ENCODE data around the gene NCKAP5.

The NCKAP5 gene

GRCh38 chr2:133453032-133453431 is 115.2 kb downstream of the NCKAP5 start:
- peaks cover 7% of the 10 kb centered on the region for H3K9me3 Mint-ChIP-seq
- H3K36me3 Mint-ChIP-seq (ENCODE audit: low read depth) = no peaks in the 10 kb centered on the region
- no peak for ATAC-seq
- H3K27me3 Mint-ChIP-seq = no peaks in the 10 kb centered on the region
- H3K4me1 Mint-ChIP-seq = no peaks in the 10 kb centered on the region
- no peak for DNase-seq
- no peak overlapping the region for H3K27ac Mint-ChIP-seq
- no peak overlapping the region for H3K4me3 Mint-ChIP-seq

- no peaks in the 10 kb centered on the region for H3K36me3 Mint-ChIP-seq (ENCODE audit: low read depth)
- no peak overlapping the region for H3K4me3 Mint-ChIP-seq
- no peaks in the 10 kb centered on the region for H3K4me1 Mint-ChIP-seq
- H3K27ac Mint-ChIP-seq = no peak overlapping the region
- H3K27me3 Mint-ChIP-seq = no peaks in the 10 kb centered on the region
- DNase-seq = no peak
- ATAC-seq = no peak
- H3K9me3 Mint-ChIP-seq = peaks cover 7% of the 10 kb centered on the region
Observed at GRCh38 chr2:133452583-133452982, 115.7 kb downstream of the NCKAP5 start.

- Mint-ChIP-seq H3K4me3 (no peak overlapping the region), H3K4me1 (no peaks in the 10 kb centered on the region), H3K9me3 (peaks cover 7% of the 10 kb centered on the region), H3K27ac (no peak overlapping the region), H3K27me3 (no peaks in the 10 kb centered on the region), H3K36me3 (ENCODE audit: low read depth) (no peaks in the 10 kb centered on the region)
- ATAC-seq (no peak), DNase-seq (no peak)
Observed at GRCh38 chr2:133452146-133452545, 116.1 kb downstream of the NCKAP5 start.

- DNase-seq (no peak), ATAC-seq (no peak)
- Mint-ChIP-seq H3K27ac (no peak overlapping the region), H3K4me1 (no peaks in the 10 kb centered on the region), H3K9me3 (peaks cover 3% of the 10 kb centered on the region), H3K36me3 (ENCODE audit: low read depth) (no peaks in the 10 kb centered on the region), H3K27me3 (no peaks in the 10 kb centered on the region), H3K4me3 (no peak overlapping the region)
Observed at GRCh38 chr2:133448195-133448594, 120.1 kb downstream of the NCKAP5 start.

GRCh38 chr2:133447303-133447702 is 121.0 kb downstream of the NCKAP5 start:
- Mint-ChIP-seq H3K36me3 (ENCODE audit: low read depth) (no peaks in the 10 kb centered on the region), H3K9me3 (no peaks in the 10 kb centered on the region), H3K4me3 (no peak overlapping the region), H3K4me1 (no peaks in the 10 kb centered on the region), H3K27ac (no peak overlapping the region), H3K27me3 (no peaks in the 10 kb centered on the region)
- ATAC-seq (no peak), DNase-seq (no peak)

- Mint-ChIP-seq H3K4me1 (no peaks in the 10 kb centered on the region), H3K4me3 (no peak overlapping the region), H3K27ac (no peak overlapping the region), H3K36me3 (ENCODE audit: low read depth) (no peaks in the 10 kb centered on the region), H3K27me3 (no peaks in the 10 kb centered on the region), H3K9me3 (no peaks in the 10 kb centered on the region)
- DNase-seq (no peak), ATAC-seq (no peak)
Observed at GRCh38 chr2:133444465-133444864, 123.8 kb downstream of the NCKAP5 start.

- no peak for ATAC-seq
- H3K36me3 Mint-ChIP-seq (ENCODE audit: low read depth) = no peaks in the 10 kb centered on the region
- H3K4me1 Mint-ChIP-seq = no peaks in the 10 kb centered on the region
- no peaks in the 10 kb centered on the region for H3K27me3 Mint-ChIP-seq
- no peak overlapping the region for H3K4me3 Mint-ChIP-seq
- H3K9me3 Mint-ChIP-seq = no peaks in the 10 kb centered on the region
- DNase-seq = no peak
- no peak overlapping the region for H3K27ac Mint-ChIP-seq
Observed at GRCh38 chr2:133442393-133442792, 125.9 kb downstream of the NCKAP5 start.

- ATAC-seq (no peak), DNase-seq (no peak)
- Mint-ChIP-seq H3K4me1 (no peaks in the 10 kb centered on the region), H3K9me3 (no peaks in the 10 kb centered on the region), H3K4me3 (no peak overlapping the region), H3K27ac (no peak overlapping the region), H3K36me3 (ENCODE audit: low read depth) (no peaks in the 10 kb centered on the region), H3K27me3 (no peaks in the 10 kb centered on the region)
Observed at GRCh38 chr2:133439565-133439920, 128.7 kb downstream of the NCKAP5 start.

- no peaks in the 10 kb centered on the region for H3K9me3 Mint-ChIP-seq
- DNase-seq (no peak), ATAC-seq (no peak)
- no peaks in the 10 kb centered on the region for H3K27me3 Mint-ChIP-seq
- H3K4me3 Mint-ChIP-seq = no peak overlapping the region
- no peaks in the 10 kb centered on the region for H3K36me3 Mint-ChIP-seq (ENCODE audit: low read depth)
- H3K4me1 Mint-ChIP-seq = no peaks in the 10 kb centered on the region
- H3K27ac Mint-ChIP-seq = no peak overlapping the region
Observed at GRCh38 chr2:133438848-133439564, 129.3 kb downstream of the NCKAP5 start.

GRCh38 chr2:133438026-133438425 is 130.2 kb downstream of the NCKAP5 start:
- no peaks in the 10 kb centered on the region for H3K36me3 Mint-ChIP-seq (ENCODE audit: low read depth)
- no peaks in the 10 kb centered on the region for H3K27me3 Mint-ChIP-seq
- H3K4me3 Mint-ChIP-seq = no peak overlapping the region
- H3K27ac Mint-ChIP-seq = no peak overlapping the region
- no peak for DNase-seq
- no peaks in the 10 kb centered on the region for H3K9me3 Mint-ChIP-seq
- no peak for ATAC-seq
- no peaks in the 10 kb centered on the region for H3K4me1 Mint-ChIP-seq

GRCh38 chr2:133437492-133437891 is 130.8 kb downstream of the NCKAP5 start:
- ATAC-seq = no peak
- H3K4me3 Mint-ChIP-seq = no peak overlapping the region
- DNase-seq = no peak
- no peaks in the 10 kb centered on the region for H3K9me3 Mint-ChIP-seq
- no peaks in the 10 kb centered on the region for H3K36me3 Mint-ChIP-seq (ENCODE audit: low read depth)
- no peaks in the 10 kb centered on the region for H3K27me3 Mint-ChIP-seq
- no peaks in the 10 kb centered on the region for H3K4me1 Mint-ChIP-seq
- H3K27ac Mint-ChIP-seq = no peak overlapping the region

- no peak overlapping the region for H3K27ac Mint-ChIP-seq
- no peak for ATAC-seq
- no peak for DNase-seq
- no peaks in the 10 kb centered on the region for H3K9me3 Mint-ChIP-seq
- H3K4me3 Mint-ChIP-seq = no peak overlapping the region
- no peaks in the 10 kb centered on the region for H3K27me3 Mint-ChIP-seq
- H3K36me3 Mint-ChIP-seq (ENCODE audit: low read depth) = no peaks in the 10 kb centered on the region
- H3K4me1 Mint-ChIP-seq = no peaks in the 10 kb centered on the region
Observed at GRCh38 chr2:133434959-133435668, 133.1 kb downstream of the NCKAP5 start.

- no peak for DNase-seq
- Mint-ChIP-seq H3K27ac (no peak overlapping the region), H3K27me3 (no peaks in the 10 kb centered on the region), H3K4me1 (no peaks in the 10 kb centered on the region), H3K9me3 (no peaks in the 10 kb centered on the region), H3K36me3 (ENCODE audit: low read depth) (no peaks in the 10 kb centered on the region), H3K4me3 (no peak overlapping the region)
- no peak for ATAC-seq
Observed at GRCh38 chr2:133433455-133434451, 134.5 kb downstream of the NCKAP5 start.

GRCh38 chr2:133432778-133433177 is 135.5 kb downstream of the NCKAP5 start:
- Mint-ChIP-seq H3K4me3 (no peak overlapping the region), H3K36me3 (ENCODE audit: low read depth) (no peaks in the 10 kb centered on the region), H3K27ac (no peak overlapping the region), H3K9me3 (no peaks in the 10 kb centered on the region), H3K4me1 (no peaks in the 10 kb centered on the region), H3K27me3 (no peaks in the 10 kb centered on the region)
- ATAC-seq = no peak
- no peak for DNase-seq

GRCh38 chr2:133431289-133431688 is 137.0 kb downstream of the NCKAP5 start:
- Mint-ChIP-seq H3K9me3 (no peaks in the 10 kb centered on the region), H3K36me3 (ENCODE audit: low read depth) (no peaks in the 10 kb centered on the region), H3K27me3 (no peaks in the 10 kb centered on the region), H3K27ac (no peak overlapping the region), H3K4me1 (no peaks in the 10 kb centered on the region), H3K4me3 (no peak overlapping the region)
- DNase-seq (no peak), ATAC-seq (no peak)

All from activated naive CD8-positive, alpha-beta T cell treated with anti-CD3 and anti-CD28 coated beads, Interleukin-2, amount 50 U/mL, for 24 hours (primary cell).